HUES64 (cell line): ENCODE results near the gene IL2RG.

Experiments used
- H3K27ac ChIP-seq: 2 replicates; pipeline ENCODE4 v1.7.0; 2013; ENCODE audit warnings: low read depth, low read length, inconsistent platforms
- H3K27me3 ChIP-seq: 2 replicates; pipeline ENCODE4 v1.6.1; 2013; ENCODE audit warnings: mild to moderate bottlenecking, low read length; ENCODE audit not compliant: insufficient read depth
- H3K36me3 ChIP-seq: 2 replicates; pipeline ENCODE4 v1.6.1; 2013; ENCODE audit warnings: mild to moderate bottlenecking, low read length; ENCODE audit not compliant: insufficient read depth
- H3K4me1 ChIP-seq: 2 replicates; pipeline ENCODE4 v1.6.1; 2013; ENCODE audit warnings: mild to moderate bottlenecking, low read length, moderate library complexity; ENCODE audit not compliant: insufficient read depth
- H3K4me3 ChIP-seq: 2 replicates; pipeline ENCODE4 v1.5.1; 2013; ENCODE audit warnings: mild to moderate bottlenecking, low read length, moderate library complexity
- H3K9ac ChIP-seq: 2 replicates; pipeline ENCODE4 v1.6.1; 2013; ENCODE audit warnings: mild to moderate bottlenecking, low read depth, low read length
- H3K9me3 ChIP-seq: 2 replicates; pipeline ENCODE4 v1.6.1; 2013; ENCODE audit warnings: low read depth, low read length; ENCODE audit not compliant: insufficient read depth
- WGBS: fragments of 150-250, 120-280 bp; methylation state at CpG from one replicate; pipeline ENCODE4 v1.1.7; 2013; ENCODE audit warnings: missing lambda C conversion rate; 5-methylcytosine and 5-hydroxymethylcytosine counted together

IL2RG gene

GRCh38 chrX:71095981-71096759 is 15.2 kb downstream of the IL2RG start:
- under 1% methylated on average over 46 of the region's 46 CpGs for WGBS
- no peaks in the 10 kb centered on the region for H3K36me3 ChIP-seq
- no peaks in the 10 kb centered on the region for H3K9me3 ChIP-seq
- H3K4me1 ChIP-seq, result peaks cover 6% of the 10 kb centered on the region; the same call in 1 of the 2 replicates
- H3K27ac ChIP-seq, result no peak overlapping the region; the same call in 1 of the 2 replicates
- H3K9ac ChIP-seq, result peak overlapping the region; percentile 50; the same call in 1 of the 2 replicates
- peak overlapping the region; percentile 71 for H3K4me3 ChIP-seq
- peaks cover 41% of the 10 kb centered on the region for H3K27me3 ChIP-seq

GRCh38 chrX:71095555-71095980 is 15.8 kb downstream of the IL2RG start, which contains the start of gene FOXO4:
Gene FOXO4 (plus strand): TSS chrX:71095851. CDS start chrX:71096529, 678 bp downstream.
- peaks cover 35% of the 10 kb centered on the region for H3K27me3 ChIP-seq
- peak within 1 kb of the TSS; percentile 50 for H3K9ac ChIP-seq
- no peaks in the 10 kb centered on the region for H3K9me3 ChIP-seq
- peaks cover 6% of the 10 kb centered on the region; the same call in 1 of the 2 replicates for H3K4me1 ChIP-seq
- no peaks in the 10 kb centered on the region for H3K36me3 ChIP-seq
- peak within 1 kb of the TSS; percentile 71 for H3K4me3 ChIP-seq
- H3K27ac ChIP-seq, result no peak within 1 kb of the TSS; the same call in 1 of the 2 replicates
- WGBS, result under 1% methylated on average over 26 of the region's 29 CpGs

- Histone ChIP-seq H3K9me3 (no peaks in the 10 kb centered on the region), H3K27me3 (peaks cover 32% of the 10 kb centered on the region), H3K9ac (peak overlapping the region; percentile 50; the same call in 1 of the 2 replicates), H3K36me3 (no peaks in the 10 kb centered on the region), H3K4me3 (peak overlapping the region; percentile 71), H3K4me1 (peaks cover 6% of the 10 kb centered on the region; the same call in 1 of the 2 replicates), H3K27ac (no peak overlapping the region)
- WGBS, result 42% methylated on average over 4 of the region's 6 CpGs
These were observed 16.3 kb downstream of the IL2RG start for GRCh38 chrX:71095033-71095432.

- H3K27me3 ChIP-seq, result peaks cover 2% of the 10 kb centered on the region; the same call in 1 of the 2 replicates
These were observed 20.1 kb downstream of the IL2RG start for GRCh38 chrX:71091263-71091662.

GRCh38 chrX:71085900-71086299 is 25.5 kb downstream of the IL2RG start:
- H3K9ac ChIP-seq, result no peak overlapping the region
- no peaks in the 10 kb centered on the region for H3K9me3 ChIP-seq
- no peak overlapping the region for H3K4me3 ChIP-seq
- no peaks in the 10 kb centered on the region for H3K27me3 ChIP-seq
- no peaks in the 10 kb centered on the region for H3K36me3 ChIP-seq
- H3K4me1 ChIP-seq, result no peaks in the 10 kb centered on the region
- WGBS, result 85% methylated on average over 3 of the region's 4 CpGs
- no peak overlapping the region for H3K27ac ChIP-seq

More at GRCh38 chrX:71091263-71091662, 20.1 kb downstream of the IL2RG start:
- H3K9ac ChIP-seq, result no peak overlapping the region
- no peak overlapping the region for H3K27ac ChIP-seq
- no peaks in the 10 kb centered on the region for H3K9me3 ChIP-seq
- H3K36me3 ChIP-seq, result no peaks in the 10 kb centered on the region
- WGBS, result 89% methylated on average over 5 of the region's 5 CpGs
- H3K4me1 ChIP-seq, result no peaks in the 10 kb centered on the region
- H3K4me3 ChIP-seq, result no peak overlapping the region

GRCh38 chrX:71082822-71083221 is 28.6 kb downstream of the IL2RG start:
- H3K36me3 ChIP-seq, result no peaks in the 10 kb centered on the region
- WGBS, result 91% methylated on average over 4 of the region's 4 CpGs
- no peak overlapping the region for H3K4me3 ChIP-seq
- no peak overlapping the region for H3K9ac ChIP-seq
- no peak overlapping the region for H3K27ac ChIP-seq
- no peaks in the 10 kb centered on the region for H3K4me1 ChIP-seq
- no peaks in the 10 kb centered on the region for H3K27me3 ChIP-seq
- H3K9me3 ChIP-seq, result no peaks in the 10 kb centered on the region

- no peaks in the 10 kb centered on the region for H3K9me3 ChIP-seq
- no peaks in the 10 kb centered on the region for H3K36me3 ChIP-seq
- no peaks in the 10 kb centered on the region for H3K4me1 ChIP-seq
- WGBS, result 92% methylated on average over 5 of the region's 5 CpGs
- no peak overlapping the region for H3K9ac ChIP-seq
- no peaks in the 10 kb centered on the region for H3K27me3 ChIP-seq
- H3K27ac ChIP-seq, result no peak overlapping the region
- no peak overlapping the region for H3K4me3 ChIP-seq
These were observed 29.2 kb downstream of the IL2RG start for GRCh38 chrX:71082124-71082647.

GRCh38 chrX:71081330-71082123 is 29.9 kb downstream of the IL2RG start:
- Histone ChIP-seq H3K9ac (no peak overlapping the region), H3K4me3 (no peak overlapping the region), H3K9me3 (no peaks in the 10 kb centered on the region), H3K27ac (no peak overlapping the region), H3K4me1 (no peaks in the 10 kb centered on the region), H3K27me3 (no peaks in the 10 kb centered on the region), H3K36me3 (no peaks in the 10 kb centered on the region)
- WGBS, result 84% methylated on average over 2 of the region's 3 CpGs

GRCh38 chrX:71070531-71070930 is 40.8 kb downstream of the IL2RG start:
- Histone ChIP-seq H3K4me3 (no peak overlapping the region), H3K9ac (no peak overlapping the region), H3K9me3 (no peaks in the 10 kb centered on the region), H3K27ac (no peak overlapping the region), H3K36me3 (no peaks in the 10 kb centered on the region), H3K4me1 (no peaks in the 10 kb centered on the region), H3K27me3 (no peaks in the 10 kb centered on the region)
- WGBS, result 91% methylated on average over 4 of the region's 5 CpGs

GRCh38 chrX:71068044-71068918 is 43.1 kb downstream of the IL2RG start, which contains the start of gene SNX12:
Gene SNX12 (minus strand): TSS chrX:71068334. CDS start chrX:71068306, 28 bp downstream.
- no peaks in the 10 kb centered on the region; the same call in 1 of the 2 replicates for H3K36me3 ChIP-seq
- no peaks in the 10 kb centered on the region for H3K27me3 ChIP-seq
- H3K4me1 ChIP-seq, result no peaks in the 10 kb centered on the region
- H3K27ac ChIP-seq, result peak within 1 kb of the TSS; percentile 77
- no peaks in the 10 kb centered on the region for H3K9me3 ChIP-seq
- WGBS, result 1% methylated on average over 73 of the region's 73 CpGs
- H3K9ac ChIP-seq, result peak within 1 kb of the TSS; percentile 81
- peak within 1 kb of the TSS; percentile 86 for H3K4me3 ChIP-seq
